Measurements from ENCODE around the gene MDFIC2. TPM values are rescaled to one million over a fixed set of nuclear protein-coding genes. Genes with fewer than 3 reads are reported as not detected.

The MDFIC2 gene
- total RNA-seq, 2 experiments from 2014 or later: not detected

DNA sequence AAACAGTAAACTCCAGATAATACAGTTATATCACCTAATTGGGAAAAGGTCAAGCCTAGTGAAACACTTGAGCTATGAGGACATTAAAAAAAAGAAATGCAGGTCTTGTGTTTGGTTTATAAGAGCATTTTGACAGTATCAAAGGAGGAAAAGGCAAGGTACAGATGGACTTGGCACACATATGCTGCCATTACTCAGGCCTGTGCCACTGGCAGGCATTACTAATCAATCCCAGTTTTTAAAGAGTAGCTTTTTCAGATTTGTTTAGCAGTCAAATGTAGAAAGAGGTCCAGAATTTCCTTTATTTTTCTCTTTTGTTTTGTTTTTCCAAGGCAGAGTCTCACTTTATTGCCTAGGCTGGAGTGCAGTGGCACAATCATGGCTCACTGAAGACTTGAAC, 38.9 kb downstream of the MDFIC2 start:
- Histone ChIP-seq H3K79me2 (ENCODE audit: insufficient read depth, low read depth, low read length) (no peaks in the 10 kb centered on the region), H3K4me2 (ENCODE audit: low read length) (no peak overlapping the region), H3K4me3 (ENCODE audit: low read depth, low read length, poor library complexity, severe bottlenecking) (no peak overlapping the region), H3K4me1 (ENCODE audit: insufficient read depth, low read length, poor library complexity, severe bottlenecking) (no peaks in the 10 kb centered on the region), H2AFZ (ENCODE audit: low read length) (no peak overlapping the region), H3K36me3 (ENCODE audit: insufficient read depth, low read length) (no peaks in the 10 kb centered on the region), H4K20me1 (ENCODE audit: insufficient read depth, low read length) (no peaks in the 10 kb centered on the region), H3K9me3 (ENCODE audit: low read length) (0 out of 2 replicates have a peak, but pooled peaks cover 3% of the 10 kb centered on the region), H3K9me2 (ENCODE audit: insufficient read depth, low read length) (no peaks in the 10 kb centered on the region; the same call in 1 of the 2 replicates), H3K27ac (ENCODE audit: low read depth, low read length, poor library complexity, severe bottlenecking) (no peak overlapping the region)
- TF ChIP-seq, protein P1, sequence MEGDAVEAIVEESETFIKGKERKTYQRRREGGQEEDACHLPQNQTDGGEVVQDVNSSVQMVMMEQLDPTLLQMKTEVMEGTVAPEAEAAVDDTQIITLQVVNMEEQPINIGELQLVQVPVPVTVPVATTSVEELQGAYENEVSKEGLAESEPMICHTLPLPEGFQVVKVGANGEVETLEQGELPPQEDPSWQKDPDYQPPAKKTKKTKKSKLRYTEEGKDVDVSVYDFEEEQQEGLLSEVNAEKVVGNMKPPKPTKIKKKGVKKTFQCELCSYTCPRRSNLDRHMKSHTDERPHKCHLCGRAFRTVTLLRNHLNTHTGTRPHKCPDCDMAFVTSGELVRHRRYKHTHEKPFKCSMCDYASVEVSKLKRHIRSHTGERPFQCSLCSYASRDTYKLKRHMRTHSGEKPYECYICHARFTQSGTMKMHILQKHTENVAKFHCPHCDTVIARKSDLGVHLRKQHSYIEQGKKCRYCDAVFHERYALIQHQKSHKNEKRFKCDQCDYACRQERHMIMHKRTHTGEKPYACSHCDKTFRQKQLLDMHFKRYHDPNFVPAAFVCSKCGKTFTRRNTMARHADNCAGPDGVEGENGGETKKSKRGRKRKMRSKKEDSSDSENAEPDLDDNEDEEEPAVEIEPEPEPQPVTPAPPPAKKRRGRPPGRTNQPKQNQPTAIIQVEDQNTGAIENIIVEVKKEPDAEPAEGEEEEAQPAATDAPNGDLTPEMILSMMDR (conservative IDR thresholded peaks at IDR 0.05; ENCODE audit: low read length): no peak
- TF ChIP-seq EZH2phosphoT487 (IDR thresholded peaks at IDR 0.05; ENCODE audit: borderline replicate concordance, low read depth, low read length): no peak
- intact Hi-C loops (cut with micrococcal nuclease; ENCODE audit: unreplicated experiment): no loop called here
- CTCF ChIA-PET (ENCODE audit: unreplicated experiment): no interaction called here
- no peak for DNase-seq (ENCODE audit: low spot score)
- no TSS peak for BruUV-seq (replicated peaks)
- POLR2A ChIA-PET: no interaction called here

DNA sequence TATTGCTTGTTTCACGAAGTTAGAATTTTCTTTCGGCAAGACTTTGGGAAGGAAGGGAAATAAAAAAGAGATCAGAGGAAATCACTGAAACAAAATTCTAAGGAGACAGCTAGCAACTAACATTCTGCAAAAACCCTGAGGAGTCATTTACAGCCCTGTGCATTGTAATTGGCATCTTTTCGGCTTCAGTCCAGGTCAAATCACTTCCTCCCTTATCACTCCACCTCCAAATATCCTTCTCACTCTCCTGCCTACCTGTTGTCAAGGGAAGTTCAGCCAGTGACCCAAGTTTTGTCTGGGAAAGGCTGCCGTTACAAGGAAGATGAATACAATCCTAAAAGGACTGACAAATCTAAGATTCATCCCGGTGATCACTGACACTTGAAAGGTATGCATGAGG, 39.6 kb downstream of the MDFIC2 start:
- Histone ChIP-seq H3K9me2 (ENCODE audit: insufficient read depth, low read length) (no peaks in the 10 kb centered on the region; the same call in 1 of the 2 replicates), H2AFZ (ENCODE audit: low read length) (no peak overlapping the region), H3K9me3 (ENCODE audit: low read length) (0 out of 2 replicates have a peak, but pooled peaks cover 3% of the 10 kb centered on the region), H3K4me3 (ENCODE audit: low read depth, low read length, poor library complexity, severe bottlenecking) (no peak overlapping the region), H3K36me3 (ENCODE audit: insufficient read depth, low read length) (no peaks in the 10 kb centered on the region), H3K4me2 (ENCODE audit: low read length) (no peak overlapping the region), H3K27ac (ENCODE audit: low read depth, low read length, poor library complexity, severe bottlenecking) (no peak overlapping the region), H4K20me1 (ENCODE audit: insufficient read depth, low read length) (no peaks in the 10 kb centered on the region), H3K4me1 (ENCODE audit: insufficient read depth, low read length, poor library complexity, severe bottlenecking) (no peaks in the 10 kb centered on the region), H3K79me2 (ENCODE audit: insufficient read depth, low read depth, low read length) (no peaks in the 10 kb centered on the region)
- POLR2A ChIA-PET: no interaction called here
- no TSS peak for BruUV-seq (replicated peaks)
- intact Hi-C loops (cut with micrococcal nuclease; ENCODE audit: unreplicated experiment): no loop called here
- CTCF ChIA-PET (ENCODE audit: unreplicated experiment): no interaction called here
- TF ChIP-seq EZH2phosphoT487 (IDR thresholded peaks at IDR 0.05; ENCODE audit: borderline replicate concordance, low read depth, low read length): no peak
- TF ChIP-seq, protein P1 (conservative IDR thresholded peaks at IDR 0.05; ENCODE audit: low read length): no peak
- DNase-seq (ENCODE audit: low spot score): no peak

- intact Hi-C loops (cut with micrococcal nuclease; ENCODE audit: unreplicated experiment): no loop called here
- no peaks in the 10 kb centered on the region for H3K9me2 ChIP-seq (ENCODE audit: insufficient read depth, low read length)
- DNase-seq (ENCODE audit: low spot score): no peak
- no peak overlapping the region for H3K4me3 ChIP-seq (ENCODE audit: low read depth, low read length, poor library complexity, severe bottlenecking)
- H3K9me3 ChIP-seq (ENCODE audit: low read length): no peaks in the 10 kb centered on the region
- no peak overlapping the region for H2AFZ ChIP-seq (ENCODE audit: low read length)
- ChIA-PET CTCF (ENCODE audit: unreplicated experiment) (no interaction called here), POLR2A (interaction anchor here (0.6 kb wide), 1 partner anchor 686 kb away, joined by 3 read pairs; no protein-coding TSS in a partner anchor)
- no peaks in the 10 kb centered on the region for H3K36me3 ChIP-seq (ENCODE audit: insufficient read depth, low read length)
- no peaks in the 10 kb centered on the region for H4K20me1 ChIP-seq (ENCODE audit: insufficient read depth, low read length)
- H3K4me2 ChIP-seq (ENCODE audit: low read length): no peak overlapping the region
- no peak overlapping the region for H3K27ac ChIP-seq (ENCODE audit: low read depth, low read length, poor library complexity, severe bottlenecking)
- BruUV-seq (replicated peaks): no TSS peak
- H3K79me2 ChIP-seq (ENCODE audit: insufficient read depth, low read depth, low read length): no peaks in the 10 kb centered on the region
- no peaks in the 10 kb centered on the region for H3K4me1 ChIP-seq (ENCODE audit: insufficient read depth, low read length, poor library complexity, severe bottlenecking)
- TF ChIP-seq EZH2phosphoT487 (IDR thresholded peaks at IDR 0.05; ENCODE audit: borderline replicate concordance, low read depth, low read length): no peak
- TF ChIP-seq, protein P1 (conservative IDR thresholded peaks at IDR 0.05; ENCODE audit: low read length): no peak
These were observed 48.2 kb downstream of the MDFIC2 start for GRCh38 chr3:70264122-70264780.

Measured in OCI-LY7 (cell line).